Hepatocyte (in vitro differentiated cells): ENCODE measurements around the gene DENND5B.

Experiments used
- CTCF ChIP-seq: fragments of 200-600 bp; sonication (generic); IDR thresholded peaks from 2 replicates; pipeline ENCODE4 v1.5.1; 2016; ENCODE audit warnings: antibody characterized with exemption, mild to moderate bottlenecking; ENCODE audit not compliant: poor library complexity
- EZH2 ChIP-seq: fragments of 200-600 bp; sonication (generic); IDR thresholded peaks from 2 replicates; pipeline ENCODE4 v1.6.1; 2016; ENCODE audit warnings: antibody characterized with exemption, mild to moderate bottlenecking, borderline replicate concordance

- no peak for TF ChIP-seq EZH2
- TF ChIP-seq CTCF: no peak
Observed at GRCh38 chr12:31600750-31601149, 9.8 kb upstream of the DENND5B start.
